ENCODE measurements around the gene ARID3A. TPM values are rescaled to one million over a fixed set of nuclear protein-coding genes. Genes with fewer than 3 reads are reported as not detected.

Gene ARID3A
- polyA plus RNA-seq, 3 donors from 2014 or later: 1.0 to 1.7 (median 1.4) TPM

- H3K36me3 Mint-ChIP-seq: peaks cover 14 to 22% (median 16%) of the 10 kb centered on the region in 3 donors
- H3K27ac Mint-ChIP-seq: no peak overlapping the region
- peaks cover 0 to 2% of the 10 kb centered on the region in 2 donors for H3K4me1 Mint-ChIP-seq
- no peak for DNase-seq
- peaks cover 0 to 5% (median 3%) of the 10 kb centered on the region in 6 donors for H3K9me3 Mint-ChIP-seq
- peaks cover 0 to 6% (median 0%) of the 10 kb centered on the region in 3 donors for H3K27me3 Mint-ChIP-seq (ENCODE audit: low read depth in 3 of 3)
- H3K4me3 Mint-ChIP-seq: no peak overlapping the region
Observed at GRCh38 chr19:966485-967088, 40.8 kb downstream of the ARID3A start.

GRCh38 chr19:970695-971094 is 44.9 kb downstream of the ARID3A start:
- no peak for DNase-seq
- peaks cover 10 to 24% (median 17%) of the 10 kb centered on the region in 3 donors for H3K36me3 Mint-ChIP-seq
- peaks cover 0 to 5% (median 3%) of the 10 kb centered on the region in 6 donors for H3K9me3 Mint-ChIP-seq
- no peak overlapping the region for H3K4me3 Mint-ChIP-seq
- peak overlapping the region in 1 of 6 donors; percentile 45 for H3K27ac Mint-ChIP-seq
- no peaks in the 10 kb centered on the region for H3K4me1 Mint-ChIP-seq
- H3K27me3 Mint-ChIP-seq (ENCODE audit: low read depth in 3 of 3): peaks cover 0 to 6% (median 2%) of the 10 kb centered on the region in 3 donors

GRCh38 chr19:971795-972194 is 46.0 kb downstream of the ARID3A start:
- no peak overlapping the region for H3K27ac Mint-ChIP-seq
- peaks cover 10 to 20% (median 14%) of the 10 kb centered on the region in 3 donors for H3K36me3 Mint-ChIP-seq
- no peak overlapping the region for H3K4me3 Mint-ChIP-seq
- peaks cover 0 to 5% (median 3%) of the 10 kb centered on the region in 6 donors for H3K9me3 Mint-ChIP-seq
- peaks cover 0 to 6% (median 2%) of the 10 kb centered on the region in 3 donors for H3K27me3 Mint-ChIP-seq (ENCODE audit: low read depth in 3 of 3)
- no peaks in the 10 kb centered on the region for H3K4me1 Mint-ChIP-seq
- no peak for DNase-seq

- H3K9me3 Mint-ChIP-seq: peaks cover 0 to 5% (median 3%) of the 10 kb centered on the region in 6 donors
- H3K36me3 Mint-ChIP-seq: peaks cover 10 to 17% (median 14%) of the 10 kb centered on the region in 3 donors
- DNase-seq: no peak
- no peaks in the 10 kb centered on the region for H3K4me1 Mint-ChIP-seq
- peaks cover 0 to 4% (median 2%) of the 10 kb centered on the region in 3 donors for H3K27me3 Mint-ChIP-seq (ENCODE audit: low read depth in 3 of 3)
- H3K4me3 Mint-ChIP-seq: no peak overlapping the region
- H3K27ac Mint-ChIP-seq: no peak overlapping the region
Observed at GRCh38 chr19:972281-972680, 46.4 kb downstream of the ARID3A start.

- Mint-ChIP-seq H3K4me1 (no peaks in the 10 kb centered on the region), H3K4me3 (no peak overlapping the region), H3K27me3 (ENCODE audit: low read depth in 3 of 3) (peaks cover 1 to 3% (median 2%) of the 10 kb centered on the region in 3 donors), H3K36me3 (peaks cover 6 to 15% (median 14%) of the 10 kb centered on the region in 3 donors), H3K9me3 (peaks cover 0 to 5% (median 3%) of the 10 kb centered on the region in 6 donors), H3K27ac (no peak overlapping the region)
- DNase-seq: no peak
Observed at GRCh38 chr19:973726-974563, 48.1 kb downstream of the ARID3A start.

GRCh38 chr19:974564-975257 is 48.9 kb downstream of the ARID3A start:
- Mint-ChIP-seq H3K4me3 (no peak overlapping the region), H3K4me1 (no peaks in the 10 kb centered on the region), H3K36me3 (peaks cover 6 to 15% (median 14%) of the 10 kb centered on the region in 3 donors), H3K27ac (no peak overlapping the region), H3K9me3 (peaks cover 0 to 5% (median 3%) of the 10 kb centered on the region in 6 donors), H3K27me3 (ENCODE audit: low read depth in 3 of 3) (peaks cover 1 to 3% (median 2%) of the 10 kb centered on the region in 3 donors)
- no peak for DNase-seq

GRCh38 chr19:976476-976875 is 50.6 kb downstream of the ARID3A start:
- Mint-ChIP-seq H3K9me3 (peaks cover 0 to 2% (median 0%) of the 10 kb centered on the region in 6 donors), H3K4me3 (no peak overlapping the region), H3K27me3 (ENCODE audit: low read depth in 3 of 3) (peaks cover 0 to 2% (median 1%) of the 10 kb centered on the region in 3 donors), H3K4me1 (no peaks in the 10 kb centered on the region), H3K36me3 (peaks cover 0 to 5% (median 5%) of the 10 kb centered on the region in 3 donors), H3K27ac (no peak overlapping the region)
- no peak for DNase-seq

- Mint-ChIP-seq H3K36me3 (peaks cover 0 to 5% (median 5%) of the 10 kb centered on the region in 3 donors), H3K27ac (no peak overlapping the region), H3K4me3 (no peak overlapping the region), H3K9me3 (peaks cover 0 to 2% (median 0%) of the 10 kb centered on the region in 6 donors), H3K27me3 (ENCODE audit: low read depth in 3 of 3) (peaks cover 1 to 2% (median 1%) of the 10 kb centered on the region in 3 donors), H3K4me1 (no peaks in the 10 kb centered on the region)
- no peak for DNase-seq
Observed at GRCh38 chr19:977058-977464, 51.2 kb downstream of the ARID3A start.

- Mint-ChIP-seq H3K27me3 (ENCODE audit: low read depth in 3 of 3) (peaks cover 0 to 1% (median 1%) of the 10 kb centered on the region in 3 donors), H3K9me3 (no peaks in the 10 kb centered on the region), H3K4me1 (peaks cover 4 to 10% of the 10 kb centered on the region in 2 donors), H3K36me3 (no peaks in the 10 kb centered on the region), H3K27ac (no peak overlapping the region), H3K4me3 (no peak overlapping the region)
- no peak for DNase-seq
Observed at GRCh38 chr19:979318-979741, 53.5 kb downstream of the ARID3A start.

- Mint-ChIP-seq H3K27ac (no peak overlapping the region), H3K4me3 (no peak overlapping the region), H3K9me3 (no peaks in the 10 kb centered on the region), H3K4me1 (peaks cover 13 to 18% of the 10 kb centered on the region in 2 donors), H3K27me3 (ENCODE audit: low read depth in 3 of 3) (peaks cover 0 to 1% (median 1%) of the 10 kb centered on the region in 3 donors), H3K36me3 (no peaks in the 10 kb centered on the region)
- DNase-seq: no peak
Observed at GRCh38 chr19:980133-980998, 54.5 kb downstream of the ARID3A start.

- Mint-ChIP-seq H3K27me3 (ENCODE audit: low read depth in 3 of 3) (peaks cover 0 to 1% (median 0%) of the 10 kb centered on the region in 3 donors), H3K4me1 (peaks cover 13 to 21% of the 10 kb centered on the region in 2 donors), H3K36me3 (no peaks in the 10 kb centered on the region), H3K27ac (peak overlapping the region in 2 of 6 donors; percentile 48 to 76), H3K4me3 (peak overlapping the region in 4 of 5 donors; percentile 44 to 55 (median 47)), H3K9me3 (no peaks in the 10 kb centered on the region)
- DNase-seq: peak; percentile 76 to 78 (median 77)
Observed at GRCh38 chr19:982567-983170, 56.8 kb downstream of the ARID3A start.

- Mint-ChIP-seq H3K4me3 (peak within 1 kb of the TSS; percentile 87 to 94 (median 92)), H3K4me1 (peaks cover 22 to 30% of the 10 kb centered on the region in 2 donors), H3K36me3 (no peaks in the 10 kb centered on the region), H3K9me3 (no peaks in the 10 kb centered on the region), H3K27me3 (ENCODE audit: low read depth in 3 of 3) (peaks cover 0 to 1% (median 0%) of the 10 kb centered on the region in 3 donors), H3K27ac (peak within 1 kb of the TSS; percentile 65 to 93 (median 87))
- peak; percentile 88 to 91 (median 90) for DNase-seq
Observed at GRCh38 chr19:984165-984967, 58.5 kb downstream of the ARID3A start, which contains the start of gene WDR18. Gene WDR18, plus strand, starts transcription at chr19:984345. Its CDS starts 9 bp downstream, at chr19:984354.

All from immature natural killer cell (primary cell).